HG02610 (cell line): ENCODE measurements around the gene HIGD1C.
"Not testable (repeated sequence)": the region's sequence is repeated elsewhere in the genome, so short reads cannot be mapped to it uniquely, and the experiment has no call there.

Source experiments
- ATAC-seq: cut with Tn5 transposase; IDR thresholded peaks from one replicate; pipeline ENCODE4 v1.9.1; 2021; ENCODE audit warnings: mild to moderate bottlenecking, moderate library complexity; ENCODE audit not compliant: unreplicated experiment

Gene HIGD1C

DNA sequence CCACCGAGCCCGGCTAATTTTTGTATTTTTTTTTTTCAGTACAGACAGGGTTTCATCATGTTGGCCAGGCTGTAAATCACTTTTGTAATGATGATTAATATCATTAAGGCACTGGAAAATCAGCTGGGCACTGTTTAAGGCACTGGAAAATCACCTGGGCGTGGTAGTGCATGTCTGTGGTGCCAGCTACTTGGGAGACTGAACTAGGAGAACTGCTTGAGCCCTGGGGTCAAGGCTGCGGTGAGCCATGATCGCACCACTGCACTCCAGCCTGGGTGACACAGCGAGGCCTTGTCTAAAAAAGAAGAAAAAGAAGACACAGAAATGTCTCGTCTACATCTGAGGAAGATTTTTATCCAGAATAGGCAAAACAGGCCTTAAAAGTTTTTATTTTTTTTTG is 61.1 kb downstream of the HIGD1C start:
- no peak for ATAC-seq

GRCh38 chr12:51014467-51014866 is 62.1 kb downstream of the HIGD1C start:
- not testable (repeated sequence) for ATAC-seq

- no peak for ATAC-seq
Measured at GRCh38 chr12:51017452-51017851, 65.1 kb downstream of the HIGD1C start.

- ATAC-seq = no peak
Measured at GRCh38 chr12:51018956-51019355, 66.6 kb downstream of the HIGD1C start.

GRCh38 chr12:51019927-51020326 is 67.6 kb downstream of the HIGD1C start:
- ATAC-seq = no peak
